Activated T-cell treated with anti-CD3 and anti-CD28 coated beads for 48 hours (primary cell): ENCODE data around the gene RCCD1.
"Not testable (repeated sequence)": the region's sequence is repeated elsewhere in the genome, so short reads cannot be mapped to it uniquely, and the experiment has no call there.

Experiments
- DNase-seq: peaks from one replicate; pipeline ENCODE4 v3.0.0-alpha.2; 2020; ENCODE audit warnings: low read depth

RCCD1 gene

DNA sequence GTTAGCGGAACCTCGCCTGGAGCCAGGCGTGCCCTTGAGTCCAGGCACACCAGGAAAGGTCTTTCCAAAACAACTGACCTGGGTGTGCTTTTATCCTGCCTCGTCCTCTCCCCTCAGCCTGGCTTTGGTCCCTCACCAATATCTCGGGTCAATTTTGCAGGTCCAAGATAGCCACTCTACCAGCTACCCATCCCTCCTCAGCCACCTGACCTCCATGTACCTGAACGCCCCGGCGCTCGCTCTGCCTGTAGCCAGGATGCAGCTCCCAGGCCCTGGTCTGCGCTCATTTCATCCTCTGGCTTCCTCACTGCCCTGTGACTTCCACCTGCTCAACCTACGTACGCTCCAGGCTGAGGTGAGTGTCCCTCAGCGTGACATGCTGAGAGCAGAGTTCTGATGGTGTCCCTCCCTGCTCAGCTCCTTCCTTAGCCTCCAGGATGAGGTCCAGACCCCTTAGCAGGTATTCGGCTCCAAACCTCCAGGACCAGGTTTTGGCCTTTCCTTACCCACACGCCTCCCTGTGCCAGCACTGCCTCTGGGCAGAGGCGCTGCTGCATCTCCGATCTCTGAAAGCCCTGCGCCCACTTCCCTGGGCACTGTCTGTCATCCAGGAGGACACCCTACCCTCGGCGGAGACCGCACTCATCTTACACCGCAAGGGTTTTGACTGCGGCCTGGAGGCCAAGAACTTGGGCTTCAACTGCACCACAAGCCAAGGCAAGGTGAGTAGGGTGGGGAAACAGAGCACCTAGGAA lies 36.5 kb upstream of the RCCD1 start:
- no peak for DNase-seq

DNA sequence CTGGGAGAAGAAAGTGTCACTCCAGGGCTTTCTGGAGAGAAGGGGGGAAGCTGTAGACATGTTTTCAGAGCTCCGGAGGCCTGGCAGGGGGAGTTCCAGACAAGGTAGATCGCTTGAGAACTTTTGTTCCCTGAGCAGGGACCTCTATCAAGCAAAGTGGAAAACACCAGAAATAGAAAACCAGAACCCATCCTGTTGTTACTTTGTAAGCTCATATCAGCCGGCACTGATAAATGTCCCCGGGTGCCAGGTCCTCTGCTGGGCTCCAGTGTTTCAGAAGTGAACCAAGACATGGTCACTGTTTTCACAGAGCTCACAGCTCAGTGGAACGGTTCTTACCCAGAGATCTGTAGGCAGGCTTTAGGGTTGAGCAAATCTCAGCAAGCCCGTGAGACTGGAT lies 35.8 kb upstream of the RCCD1 start:
- DNase-seq, result no peak

DNA sequence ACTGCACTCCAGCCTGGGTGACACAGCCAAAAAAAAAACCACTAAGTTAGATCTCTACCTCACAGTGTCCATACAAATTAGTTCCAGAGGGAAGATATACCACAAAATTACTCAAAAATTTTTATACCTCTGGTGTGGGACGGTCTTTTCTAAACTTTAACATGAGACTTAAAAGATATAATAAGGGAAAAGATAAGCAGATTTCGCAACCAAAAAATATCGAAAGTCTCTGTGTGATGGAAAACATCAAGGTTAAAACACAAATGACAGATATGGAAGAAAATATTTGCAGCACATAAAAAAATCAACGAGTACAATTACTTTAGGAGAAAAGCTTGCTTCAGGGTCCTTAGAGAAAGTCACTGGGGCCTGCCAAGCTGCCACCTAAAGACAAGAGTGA lies 32.8 kb upstream of the RCCD1 start:
- no peak for DNase-seq

DNA sequence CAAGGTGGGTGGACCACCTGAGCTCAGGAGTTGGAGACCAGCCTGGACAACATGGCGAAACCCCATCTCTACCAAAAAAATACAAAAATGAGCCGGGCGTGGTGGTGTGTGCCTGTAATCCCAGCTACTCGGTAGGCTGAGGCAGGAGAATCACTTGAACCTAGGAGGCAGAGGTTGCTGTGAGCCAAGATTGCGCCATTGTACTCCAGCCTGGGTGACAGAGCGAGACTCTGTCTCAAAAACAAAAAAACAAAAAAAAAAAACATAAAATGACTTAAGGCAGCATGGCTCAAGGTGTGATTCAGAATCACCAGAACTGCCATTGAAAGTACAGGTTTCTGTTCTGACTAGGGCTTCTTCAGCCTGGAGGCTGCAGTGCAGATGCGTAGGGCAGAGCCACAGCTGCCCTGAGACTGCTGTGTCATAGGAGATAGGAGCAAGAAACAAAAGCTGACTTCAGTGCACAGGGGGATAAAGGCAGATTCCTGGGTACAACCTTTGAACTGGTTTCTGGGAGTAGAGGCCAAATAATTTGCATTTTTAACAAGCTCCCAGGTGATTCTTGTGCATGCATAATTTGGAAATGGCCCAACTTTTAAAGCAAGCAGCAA lies 31.9 kb upstream of the RCCD1 start:
- DNase-seq, result not testable (repeated sequence)

DNA sequence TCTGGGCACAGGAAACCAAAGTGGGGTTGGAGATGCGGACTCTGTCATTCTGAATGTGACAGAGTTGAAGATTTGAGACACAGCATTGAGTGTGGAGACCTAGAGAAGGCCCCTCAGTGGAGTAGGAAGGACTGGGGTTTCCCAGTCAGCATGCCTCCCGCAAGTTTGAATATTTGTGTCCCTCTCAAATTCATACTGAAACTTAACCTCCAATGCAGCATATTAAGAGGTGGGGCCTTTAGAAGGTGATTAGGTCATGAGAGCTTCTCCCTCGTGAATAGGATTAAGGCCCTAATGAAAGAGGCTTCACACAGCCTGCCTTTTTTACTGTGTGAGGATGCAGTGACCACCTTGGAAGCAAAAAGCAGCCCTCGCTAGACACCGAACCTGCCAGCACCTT lies 30.3 kb upstream of the RCCD1 start:
- DNase-seq, result no peak

DNA sequence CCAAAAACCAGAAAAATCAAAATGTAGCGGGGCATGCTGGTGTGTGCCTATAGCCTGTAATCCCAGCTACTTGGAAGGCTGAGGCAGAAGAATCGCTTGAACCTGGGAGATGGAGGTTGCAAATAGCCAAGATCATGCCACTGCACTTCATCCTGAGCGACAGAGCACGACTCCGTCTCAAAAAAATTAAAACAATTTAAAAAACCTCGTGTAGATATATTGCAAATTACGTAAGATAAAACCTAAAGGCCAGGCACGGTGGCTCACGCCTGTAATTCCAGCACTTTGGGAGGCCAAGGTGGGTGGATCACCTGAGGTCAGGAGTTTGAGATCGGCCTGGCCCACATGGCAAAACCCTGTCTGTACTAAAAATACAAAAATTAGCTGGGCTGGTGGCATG lies 27.9 kb upstream of the RCCD1 start:
- not testable (repeated sequence) for DNase-seq

DNA sequence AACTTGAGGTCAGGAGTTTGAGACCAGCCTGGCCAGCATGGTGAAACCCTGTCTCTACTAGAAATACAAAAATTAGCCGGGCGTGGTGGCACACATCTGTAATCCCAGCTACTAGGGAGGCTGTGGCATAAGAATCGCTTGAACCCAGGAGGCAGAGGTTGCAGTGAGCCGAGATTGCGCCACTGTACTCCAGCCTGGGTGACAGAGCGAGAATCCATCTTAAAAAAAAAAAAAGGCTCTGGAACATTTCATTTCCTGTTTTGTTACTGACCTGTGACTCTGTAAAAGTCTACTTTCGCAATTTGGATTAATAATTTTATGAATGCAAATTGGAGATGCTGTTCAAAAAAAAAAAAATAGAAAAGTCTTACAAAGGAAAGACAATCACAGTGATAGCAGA lies 26.6 kb upstream of the RCCD1 start:
- DNase-seq, result not testable (repeated sequence)

DNA sequence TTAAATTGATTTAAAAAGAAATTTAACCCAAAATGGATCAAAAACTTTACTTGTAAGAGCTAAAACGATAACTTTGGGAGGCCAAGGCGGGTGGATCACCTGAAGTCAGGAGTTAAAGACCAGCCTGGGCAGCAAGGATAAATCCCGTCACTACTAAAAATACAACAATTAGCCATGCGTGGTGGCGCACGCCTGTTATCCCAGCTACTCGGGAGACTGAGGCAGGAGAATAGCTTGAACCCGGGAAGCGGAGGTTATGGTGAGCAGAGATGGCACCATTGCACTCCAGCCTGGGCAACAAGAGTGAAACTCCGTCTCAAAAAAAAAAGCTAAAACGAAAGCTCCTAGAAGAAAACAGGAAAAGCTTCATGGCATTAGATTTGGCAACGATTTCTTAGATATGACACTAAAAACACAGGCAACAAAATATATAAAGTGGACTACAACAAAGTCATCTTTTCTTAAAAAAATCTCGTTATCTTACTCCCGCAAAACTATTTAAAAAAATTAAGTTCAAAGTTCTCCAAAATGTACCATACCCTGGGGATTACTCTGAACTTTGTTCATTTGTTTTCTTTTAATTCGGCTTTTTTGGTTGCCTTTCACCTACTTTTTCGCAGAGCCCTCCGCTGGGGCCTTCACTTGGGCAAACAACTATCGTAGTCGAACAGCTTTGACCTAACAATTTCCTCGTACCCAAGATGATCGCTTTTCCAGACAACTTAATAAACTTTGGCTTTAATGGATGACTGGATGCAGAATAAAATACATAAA lies 25.3 kb upstream of the RCCD1 start:
- DNase-seq, result no peak

DNA sequence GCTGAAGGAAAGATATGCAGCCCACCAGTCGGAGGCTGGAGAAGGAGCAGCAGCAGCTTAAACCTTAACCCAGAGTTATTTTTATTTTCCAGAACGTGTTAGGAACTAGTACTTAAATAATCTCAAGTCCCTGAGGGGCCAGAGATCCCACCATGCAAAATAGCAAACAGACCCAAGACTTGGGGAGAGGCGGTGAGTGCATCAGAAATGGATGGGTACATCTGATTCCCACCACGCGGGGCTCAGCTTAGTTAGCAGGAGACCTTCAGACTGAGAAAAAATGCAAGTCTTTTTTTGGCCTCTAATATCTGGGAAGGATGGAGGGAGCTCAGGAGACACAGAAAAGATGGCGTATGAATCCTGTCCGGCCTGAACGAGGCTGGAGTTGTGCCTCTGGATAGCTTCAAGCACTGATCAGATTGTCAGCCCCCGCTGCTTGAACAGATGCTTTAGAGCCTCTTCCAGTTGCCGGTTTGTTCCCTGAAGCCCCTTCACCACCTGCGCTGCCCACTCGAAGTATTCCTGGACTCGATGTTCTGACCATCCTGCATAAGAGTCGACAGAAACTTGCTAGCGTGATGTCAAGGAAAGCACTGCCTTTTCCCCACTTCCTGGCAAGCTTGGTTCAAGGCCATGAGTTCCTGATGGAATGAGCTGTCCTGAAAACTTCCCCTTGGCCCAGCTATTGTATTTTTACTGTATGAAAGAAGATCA lies 23.7 kb upstream of the RCCD1 start:
- DNase-seq, result no peak

DNA sequence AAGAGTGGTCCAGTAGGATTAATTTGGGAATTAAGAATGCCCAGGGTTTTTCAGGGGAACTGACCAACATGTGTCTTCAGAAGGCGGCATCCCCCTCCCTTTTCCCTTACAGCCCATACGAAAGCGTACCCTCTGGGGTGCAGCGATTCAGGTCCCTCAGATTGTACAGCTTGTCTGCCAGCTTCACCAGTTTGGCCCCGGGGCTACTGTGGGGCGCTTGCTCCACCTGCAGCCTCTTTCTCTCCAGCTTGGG lies 23.2 kb upstream of the RCCD1 start:
- DNase-seq, result no peak

DNA sequence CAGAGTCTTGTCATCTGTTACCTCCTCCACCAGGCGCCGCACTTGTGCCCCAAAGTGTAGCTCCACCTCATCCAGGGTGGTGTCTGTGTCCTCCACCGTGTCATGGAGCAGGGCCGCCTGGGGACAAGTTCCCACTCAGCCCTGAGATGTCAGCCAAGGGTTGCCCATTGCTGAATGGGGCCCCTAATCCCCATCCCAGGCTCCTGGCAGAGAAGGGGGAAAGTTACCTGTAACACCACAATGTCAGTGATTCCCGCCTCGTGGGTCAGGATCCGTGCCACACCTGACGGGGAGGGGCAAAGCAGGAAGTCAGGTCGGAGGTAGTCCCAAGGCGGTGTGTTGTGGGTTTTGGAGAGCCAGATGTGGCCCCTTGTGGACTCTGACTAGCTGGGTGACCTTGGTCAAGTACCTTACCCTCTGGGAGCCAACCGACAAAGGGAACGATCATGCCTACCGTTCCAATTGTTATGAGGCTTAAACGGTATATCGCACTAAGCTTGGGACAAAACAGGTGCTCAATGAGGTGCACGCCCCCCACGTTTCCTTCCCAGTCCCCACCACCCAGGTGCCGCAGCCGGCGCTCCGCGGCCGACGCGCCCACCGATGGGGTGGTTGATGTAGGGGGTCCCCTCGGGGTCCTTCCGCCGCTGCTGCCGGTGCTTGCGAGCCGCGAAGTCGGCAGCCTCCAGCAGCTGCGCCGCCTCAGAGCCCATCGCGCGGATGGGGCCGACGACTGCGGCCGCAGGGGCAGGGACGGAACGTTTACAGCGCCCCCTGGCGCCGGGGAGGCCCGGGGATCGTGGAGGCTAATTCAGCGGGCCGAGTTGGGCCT lies 22.6 kb upstream of the RCCD1 start, which contains the start of gene HDDC3:
HDDC3 (minus strand) TSS at position 722 of the 832 bp plus-strand sequence; CDS start at position 713, 9 bp downstream.
- DNase-seq, result peak; percentile 91

DNA sequence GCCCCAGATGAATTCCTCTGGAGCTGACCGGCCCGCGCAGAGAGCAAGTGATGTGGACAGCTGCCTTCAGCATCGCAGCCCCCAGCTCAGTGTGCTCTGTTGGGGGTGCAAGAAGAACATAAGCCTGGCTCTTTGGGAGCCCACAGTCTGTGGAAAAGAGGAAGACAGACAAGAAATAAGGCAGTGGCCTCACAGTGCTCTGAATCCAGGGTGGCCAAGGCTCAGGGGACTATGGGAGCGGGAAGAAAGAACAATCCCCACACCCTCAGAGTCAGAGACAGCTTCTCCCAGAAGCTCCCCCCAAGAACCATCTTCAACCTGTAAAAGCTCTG lies 22.1 kb upstream of the RCCD1 start:
- DNase-seq, result no peak

DNA sequence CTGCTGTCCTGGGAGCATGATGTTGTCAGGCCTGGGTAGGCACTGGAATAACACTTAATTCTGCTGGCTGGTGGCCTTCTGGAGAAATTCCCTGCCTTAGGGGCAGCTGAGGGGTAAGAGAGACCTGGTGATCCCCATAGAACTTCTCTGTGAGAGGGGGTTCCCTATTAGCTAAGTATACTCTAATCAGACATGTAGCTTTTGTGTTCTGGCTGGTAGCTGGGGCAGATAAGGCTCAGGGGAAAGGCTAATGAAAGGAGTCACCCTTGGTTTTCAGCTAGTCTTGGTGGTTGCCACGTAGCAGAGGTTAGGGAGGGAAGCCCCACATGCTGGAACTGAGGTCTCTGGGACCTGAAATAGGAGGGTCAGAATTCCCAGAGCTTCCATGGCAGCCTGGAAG lies 21.4 kb upstream of the RCCD1 start:
- DNase-seq, result no peak

DNA sequence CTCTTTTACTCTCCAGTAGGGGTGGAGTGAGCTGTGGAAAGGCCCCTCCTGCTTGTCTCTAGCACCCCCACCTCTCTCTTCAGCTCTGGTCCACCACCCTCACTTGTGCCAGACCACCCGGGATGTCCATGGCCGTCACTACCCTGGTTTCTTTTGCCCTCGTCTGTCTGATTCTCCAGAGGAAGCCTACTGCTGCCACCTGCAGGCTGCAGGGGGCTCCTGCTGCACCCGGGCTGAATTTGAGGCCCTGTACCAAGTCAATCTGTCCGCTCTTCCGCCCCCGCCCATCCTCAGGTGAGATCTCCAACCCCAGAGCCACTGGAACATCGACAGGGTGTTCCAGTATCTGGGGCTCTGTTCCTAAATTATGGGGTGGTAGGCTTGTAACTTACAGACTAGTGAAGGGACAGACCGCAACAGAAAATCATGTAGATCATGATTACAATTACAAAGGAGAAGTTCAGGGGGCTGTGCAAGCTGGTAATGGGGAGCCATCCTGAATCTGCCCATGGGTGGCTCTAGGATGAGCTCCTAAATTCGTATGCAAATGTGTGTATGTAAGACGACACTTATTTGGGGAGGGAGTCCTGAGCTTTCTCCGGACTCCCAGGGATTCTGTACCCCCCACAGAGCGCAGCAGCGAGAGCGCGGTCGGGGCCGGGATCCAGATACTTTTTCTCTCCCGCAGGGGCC lies 20.3 kb upstream of the RCCD1 start:
- peak; percentile 86 for DNase-seq

DNA sequence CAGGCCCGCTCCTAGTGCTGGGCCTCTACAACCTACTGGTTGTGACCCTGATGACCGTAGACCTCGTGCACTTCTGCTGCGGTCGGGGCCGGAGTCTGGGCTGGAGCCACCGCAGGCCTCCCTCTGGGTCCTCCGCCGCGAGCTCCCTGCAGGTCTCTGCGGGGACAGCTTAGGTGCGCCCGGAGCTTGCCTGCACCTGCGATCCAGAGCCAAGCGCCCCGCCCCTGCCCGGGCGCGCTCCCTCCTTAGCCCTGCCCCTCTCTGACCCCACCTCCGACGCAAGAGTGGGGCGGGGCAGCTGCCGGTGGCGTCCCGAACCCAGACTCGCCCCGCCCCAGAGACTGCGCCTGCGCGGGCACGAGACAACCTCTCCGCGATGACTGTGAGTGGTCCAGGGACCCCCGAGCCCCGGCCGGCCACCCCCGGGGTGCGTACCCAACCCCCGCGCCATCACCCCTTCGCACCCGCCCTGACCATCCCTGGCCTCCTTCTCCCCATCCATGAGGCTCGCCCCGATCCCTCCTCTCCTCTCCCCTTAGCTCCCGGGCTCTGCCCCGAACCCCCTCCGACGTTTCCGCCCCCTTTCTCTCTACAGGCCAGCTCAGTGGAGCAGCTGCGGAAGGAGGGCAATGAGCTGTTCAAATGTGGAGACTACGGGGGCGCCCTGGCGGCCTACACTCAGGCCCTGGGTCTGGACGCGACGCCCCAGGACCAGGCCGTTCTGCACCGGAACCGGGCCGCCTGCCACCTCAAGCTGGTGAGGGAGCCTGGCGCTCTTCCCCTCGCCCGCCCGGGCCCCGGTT lies 19.5 kb upstream of the RCCD1 start, which contains the start of gene UNC45A:
UNC45A (plus strand) TSS at position 337 of the 803 bp plus-strand sequence; CDS start at position 377, 40 bp downstream.
- DNase-seq, result peak; percentile 98

DNA sequence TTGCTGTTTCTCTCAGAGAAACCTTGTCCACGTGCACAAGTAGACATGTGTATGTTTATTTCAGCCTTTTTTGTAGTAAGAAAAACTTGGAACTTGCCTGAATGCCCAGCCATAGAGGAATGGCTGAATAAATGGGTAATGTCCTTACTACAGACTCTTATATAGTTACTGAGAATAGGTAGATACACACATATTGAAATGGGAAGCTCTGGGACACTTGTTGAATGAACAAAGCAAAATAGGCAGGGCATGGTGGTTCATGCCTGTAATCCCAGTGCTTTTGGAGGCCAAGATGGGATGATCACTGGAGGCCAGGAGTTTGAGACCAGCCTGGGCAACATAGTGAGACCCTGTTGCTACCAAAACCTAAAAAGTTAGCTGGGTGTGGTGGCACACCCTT lies 17.9 kb upstream of the RCCD1 start:
- DNase-seq, result no peak

DNA sequence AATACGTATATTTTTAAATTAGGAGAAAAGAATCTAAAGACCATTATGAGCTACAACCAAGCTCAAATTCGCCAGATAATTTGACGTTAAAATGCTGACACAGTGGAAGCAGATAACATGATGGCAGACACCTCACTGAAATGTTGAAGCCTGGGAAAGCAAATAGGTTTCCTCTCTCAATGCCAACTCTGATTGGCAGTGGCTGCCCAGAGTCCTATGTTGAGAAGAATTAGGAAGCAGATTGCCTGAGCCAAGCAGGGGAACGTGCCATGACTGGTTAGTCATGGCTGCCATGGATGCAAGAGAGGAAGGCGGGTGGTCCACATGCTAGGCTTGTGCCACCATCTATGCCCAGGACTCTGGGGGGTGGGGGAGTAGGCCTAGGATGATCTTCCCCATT lies 16.4 kb upstream of the RCCD1 start:
- no peak for DNase-seq

DNA sequence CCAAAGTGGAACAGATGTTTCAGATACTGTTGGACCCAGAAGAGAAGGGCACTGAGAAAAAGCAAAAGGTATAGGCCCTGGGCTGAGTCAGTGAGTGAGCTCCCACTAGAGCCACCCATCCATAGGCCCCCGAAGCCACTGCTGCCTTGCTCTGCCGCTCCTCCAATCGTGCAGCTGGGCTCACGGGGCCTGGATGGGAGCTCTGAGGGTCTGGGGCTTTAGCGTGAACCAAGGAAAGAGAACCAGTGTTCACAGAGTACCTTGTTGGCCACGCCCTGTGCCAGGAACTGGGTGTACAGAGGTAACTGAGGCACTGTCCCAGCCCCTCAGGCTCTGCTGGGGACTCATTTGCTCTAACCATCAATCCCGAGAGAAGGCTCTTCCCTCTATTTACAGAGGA lies 14.9 kb upstream of the RCCD1 start:
- no peak for DNase-seq

DNA sequence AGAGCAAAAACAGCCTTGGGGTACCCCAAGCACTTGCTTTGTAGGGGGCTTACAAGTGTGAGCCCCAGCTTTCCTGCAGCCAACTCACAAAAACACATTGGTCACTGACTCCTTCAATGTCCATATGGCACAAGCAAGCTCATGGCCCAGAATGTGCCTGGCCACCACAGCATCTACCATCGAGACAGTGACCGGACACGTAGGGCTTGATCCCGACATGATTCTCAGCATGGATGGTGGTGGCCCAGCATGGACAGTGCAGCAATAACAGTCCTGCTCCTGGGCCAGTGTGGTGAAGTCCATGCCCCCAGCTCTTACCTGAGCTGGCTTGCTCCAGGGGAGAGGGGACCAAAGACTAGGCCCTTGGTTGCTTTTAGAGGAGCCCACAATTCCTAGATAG lies 13.6 kb upstream of the RCCD1 start:
- DNase-seq, result no peak

DNA sequence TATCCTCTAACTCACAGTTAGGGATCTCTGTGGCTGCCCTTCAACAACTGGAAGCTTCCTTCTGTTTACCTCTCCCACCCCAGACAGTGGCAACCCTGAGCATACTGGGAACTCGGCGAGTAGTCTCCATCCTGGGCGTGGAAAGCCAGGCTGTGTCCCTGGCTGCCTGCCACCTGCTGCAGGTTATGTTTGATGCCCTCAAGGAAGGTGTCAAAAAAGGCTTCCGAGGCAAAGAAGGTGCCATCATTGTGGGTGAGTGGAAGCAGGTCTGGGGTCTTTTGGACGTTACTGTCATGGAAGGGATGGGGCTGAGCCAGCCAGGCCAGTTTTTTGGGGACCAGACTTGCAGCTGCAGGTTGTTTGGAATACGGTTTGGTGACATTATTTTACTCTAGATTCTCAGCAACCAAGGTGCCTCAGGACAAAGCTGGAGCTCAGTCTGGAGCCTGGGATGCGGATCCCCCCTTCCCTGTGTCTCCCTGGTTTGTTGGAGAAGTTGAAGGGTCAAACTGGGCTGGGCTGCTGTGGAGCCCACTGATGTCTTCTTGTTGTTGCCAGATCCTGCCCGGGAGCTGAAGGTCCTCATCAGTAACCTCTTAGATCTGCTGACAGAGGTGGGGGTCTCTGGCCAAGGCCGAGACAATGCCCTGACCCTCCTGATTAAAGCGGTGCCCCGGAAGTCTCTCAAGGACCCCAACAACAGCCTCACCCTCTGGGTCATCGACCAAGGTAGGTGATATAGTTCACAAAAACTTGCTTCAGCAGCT lies 12.1 kb upstream of the RCCD1 start:
- DNase-seq, result no peak
